Lower leg skin (tissue), 4 donors: Measurements from ENCODE around the gene EXOSC10. TPM values are rescaled to one million over a fixed set of nuclear protein-coding genes. Genes with fewer than 3 reads are reported as not detected.
"Not testable (repeated sequence)": the region's sequence is repeated elsewhere in the genome, so short reads cannot be mapped to it uniquely, and the experiment has no call there.

Experiments
- DNase-seq, 2 donors: peaks; one replicate each; pipeline ENCODE4 v3.0.0-alpha.2; 2019; ENCODE audit warnings: low spot score in 2 of 2
- H3K4me3 ChIP-seq: fragments of 200-600 bp; sonication (generic); 2 replicates; pipeline ENCODE4 v1.5.1; 2017; ENCODE audit warnings: mild to moderate bottlenecking, low read depth; ENCODE audit not compliant: poor library complexity, severe bottlenecking
- POLR2A ChIP-seq, 2 donors: fragments of 450-650 bp; IDR thresholded peaks; one replicate each; pipeline ENCODE4 v1.6.1; 2016 to 2017; ENCODE audit warnings: antibody characterized with exemption in 2 of 2, mild to moderate bottlenecking in 1 of 2, moderate library complexity in 1 of 2
- WGBS, 2 donors: methylation state at CpG; one replicate each; pipeline ENCODE4 v1.1.5; 2018; 5-methylcytosine and 5-hydroxymethylcytosine counted together
- intact Hi-C: fragments of 100-400 bp; cut with DNase I; formaldehyde crosslinking; loops from one replicate; pipeline ENCODE4 v1.15.0; 2023; ENCODE audit warnings: low total_unique reads
- total RNA-seq, 4 donors: library from RNA; depleted of rRNA; stranded (reverse); fragments of >200 nt; gene quantifications; one replicate each; pipeline ENCODE4 v1.1.0, GENCODE V29; 2016
- TF ChIP-seq, protein P1 (sequence below), 3 donors: fragments of 450-650 bp; IDR thresholded peaks; one replicate each; pipeline ENCODE4 v1.5.1; 2016; ENCODE audit warnings: antibody characterized with exemption in 3 of 3, mild to moderate bottlenecking in 3 of 3, moderate library complexity in 2 of 3

EXOSC10 gene
- total RNA-seq, 4 donors from 2014 or later, result 51.8 to 78.1 (median 65.3) TPM

GRCh38 chr1:11078631-11079030 is 21.0 kb downstream of the EXOSC10 start:
- no peak for TF ChIP-seq POLR2A (IDR thresholded peaks at IDR 0.05)
- TF ChIP-seq, protein P1, sequence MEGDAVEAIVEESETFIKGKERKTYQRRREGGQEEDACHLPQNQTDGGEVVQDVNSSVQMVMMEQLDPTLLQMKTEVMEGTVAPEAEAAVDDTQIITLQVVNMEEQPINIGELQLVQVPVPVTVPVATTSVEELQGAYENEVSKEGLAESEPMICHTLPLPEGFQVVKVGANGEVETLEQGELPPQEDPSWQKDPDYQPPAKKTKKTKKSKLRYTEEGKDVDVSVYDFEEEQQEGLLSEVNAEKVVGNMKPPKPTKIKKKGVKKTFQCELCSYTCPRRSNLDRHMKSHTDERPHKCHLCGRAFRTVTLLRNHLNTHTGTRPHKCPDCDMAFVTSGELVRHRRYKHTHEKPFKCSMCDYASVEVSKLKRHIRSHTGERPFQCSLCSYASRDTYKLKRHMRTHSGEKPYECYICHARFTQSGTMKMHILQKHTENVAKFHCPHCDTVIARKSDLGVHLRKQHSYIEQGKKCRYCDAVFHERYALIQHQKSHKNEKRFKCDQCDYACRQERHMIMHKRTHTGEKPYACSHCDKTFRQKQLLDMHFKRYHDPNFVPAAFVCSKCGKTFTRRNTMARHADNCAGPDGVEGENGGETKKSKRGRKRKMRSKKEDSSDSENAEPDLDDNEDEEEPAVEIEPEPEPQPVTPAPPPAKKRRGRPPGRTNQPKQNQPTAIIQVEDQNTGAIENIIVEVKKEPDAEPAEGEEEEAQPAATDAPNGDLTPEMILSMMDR (IDR thresholded peaks at IDR 0.05), result no peak
- intact Hi-C loops, result no loop called here
- 81 to 86% methylated on average over 2 of the region's 2 CpGs for WGBS, 2 donors
- no peak overlapping the region for H3K4me3 ChIP-seq
- DNase-seq, result peak in 1 of 2 donors; percentile 26

GRCh38 chr1:11073398-11073797 is 26.3 kb downstream of the EXOSC10 start:
- intact Hi-C loops, H3K4me3 ChIP-seq: not testable (repeated sequence)
- 91% methylated on average over 7 of the region's 7 CpGs for WGBS, 2 donors
- DNase-seq, result peak in 1 of 2 donors; percentile 17

DNA sequence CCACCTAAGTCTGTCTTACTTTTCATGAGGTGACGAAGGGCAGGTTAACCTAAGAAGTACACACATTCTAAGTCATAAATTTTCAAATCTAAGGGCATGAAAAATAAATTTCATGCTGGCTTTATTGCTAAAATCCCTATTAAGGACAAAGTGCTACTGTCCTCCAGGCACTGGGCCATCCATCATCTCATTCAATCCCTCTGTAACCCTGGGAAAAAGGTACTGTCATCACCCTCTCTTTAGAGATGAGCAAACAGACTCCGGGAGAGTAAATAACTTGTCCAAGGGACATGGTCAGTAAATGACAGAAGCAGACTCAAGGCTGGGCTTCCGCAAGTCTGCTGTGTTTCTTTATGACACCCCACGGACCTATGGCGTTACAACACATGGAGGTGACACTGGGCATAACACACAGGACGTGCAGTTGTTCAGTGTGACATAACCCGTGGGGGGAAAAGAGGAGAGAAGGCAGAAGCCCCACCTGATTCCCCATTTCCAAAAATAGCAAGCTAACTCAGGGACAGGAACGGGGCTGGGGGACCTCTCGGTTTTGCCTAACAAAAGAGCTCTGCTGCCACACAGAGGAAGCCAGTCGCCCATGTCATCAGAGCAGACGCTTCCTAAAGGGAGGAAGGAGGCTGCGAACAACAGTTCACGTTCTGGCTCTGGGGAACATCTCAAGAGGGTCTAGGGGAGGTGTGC is 27.3 kb downstream of the EXOSC10 start:
- intact Hi-C loops, result no loop called here
- H3K4me3 ChIP-seq, result no peak overlapping the region
- peak in 1 of 2 donors; percentile 68 for DNase-seq
- TF ChIP-seq, protein P1 (IDR thresholded peaks at IDR 0.05), result no peak
- no peak for TF ChIP-seq POLR2A (IDR thresholded peaks at IDR 0.05)
- WGBS, 2 donors, result 84 to 88% methylated on average over 13 of the region's 13 CpGs

DNA sequence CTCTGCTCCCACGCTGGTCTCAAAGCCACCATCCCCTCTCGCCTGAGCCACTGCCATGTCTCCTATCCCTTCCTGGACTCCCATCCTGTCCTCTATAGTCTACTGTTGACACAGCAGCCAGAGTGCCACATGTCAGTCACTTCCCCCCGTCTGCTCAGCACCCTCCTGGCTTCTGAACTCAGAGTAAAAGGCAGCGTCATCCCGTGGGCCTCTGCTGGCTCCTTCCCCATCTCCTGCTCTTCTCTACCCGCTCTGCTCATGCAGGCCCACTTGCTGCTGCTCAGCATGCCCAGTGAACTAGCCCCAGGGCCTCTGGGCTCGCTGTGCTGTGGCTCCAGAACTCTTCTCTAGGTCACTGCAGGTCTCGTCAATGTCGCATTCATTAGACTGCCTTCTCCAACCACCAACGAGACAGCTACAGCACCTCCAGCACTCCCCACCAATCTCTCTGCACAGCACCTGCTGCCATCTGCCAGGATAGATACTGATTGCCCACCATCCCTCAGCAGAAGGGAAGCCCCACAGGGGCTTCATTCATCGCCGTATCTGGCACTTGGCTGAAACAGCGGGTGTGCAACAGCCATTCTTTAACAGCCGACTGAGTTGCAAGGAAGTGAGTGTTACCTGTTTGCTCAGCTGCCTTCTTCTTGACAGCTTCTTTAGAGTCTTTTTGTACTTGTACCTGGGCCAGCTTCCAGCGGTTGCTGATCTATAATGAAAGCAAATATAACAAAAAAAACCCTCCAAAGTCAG is 28.0 kb downstream of the EXOSC10 start:
- intact Hi-C loops, result no loop called here

DNA sequence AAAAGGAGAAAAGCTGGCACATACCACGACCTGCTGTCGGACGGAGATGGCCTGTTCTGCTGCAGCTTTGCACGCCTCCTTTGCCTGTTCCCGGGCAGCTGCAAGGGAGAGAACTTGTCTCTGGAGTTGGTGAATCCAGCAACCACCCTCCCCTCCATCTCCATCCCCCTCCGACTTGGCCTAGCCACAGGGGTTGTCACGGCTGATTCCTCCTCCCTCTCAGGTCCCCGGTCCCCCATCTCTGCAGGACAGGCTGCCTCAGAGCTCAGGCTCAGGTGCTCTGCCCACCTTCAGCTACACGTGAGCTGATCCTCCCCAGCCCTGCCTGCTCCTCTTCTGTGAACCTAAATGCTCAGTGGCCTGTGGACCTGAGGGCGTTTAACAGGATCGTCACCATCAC is 28.8 kb downstream of the EXOSC10 start:
- intact Hi-C loops, result no loop called here
- 87% methylated on average over 11 of the region's 11 CpGs for whole genome bisulfite sequencing, 2 donors
- DNase-seq, result peak in 1 of 2 donors; percentile 64
- no peak overlapping the region for H3K4me3 ChIP-seq
- TF ChIP-seq, protein P1 (IDR thresholded peaks at IDR 0.05), result no peak
- TF ChIP-seq POLR2A (IDR thresholded peaks at IDR 0.05), result no peak

More for the DNA sequence above, 28.0 kb downstream of the EXOSC10 start:
- TF ChIP-seq POLR2A (IDR thresholded peaks at IDR 0.05), result no peak
- TF ChIP-seq, protein P1 (IDR thresholded peaks at IDR 0.05), result no peak
- DNase-seq, result peak in 1 of 2 donors; percentile 61
- H3K4me3 ChIP-seq, result no peak overlapping the region
- WGBS, 2 donors, result 77 to 80% methylated on average over 15 of the region's 15 CpGs
